ENCODE data around the gene TENT5A.
A peak's percentile ranks its signal among the peaks of the same experiment; 100 is the strongest.

Gene TENT5A

GRCh38 chr6:81770381-81770780 lies 17.9 kb upstream of the TENT5A start:
- TF ChIP-seq CTCF (IDR thresholded peaks at IDR 0.05; ENCODE audit: low read depth, low read length, missing control alignments), result no peak
- no peak overlapping the region for H3K27ac ChIP-seq
- DNase-seq, result no peak
- H3K4me3 ChIP-seq (ENCODE audit: low read depth, low read length), result no peak overlapping the region
- in situ Hi-C loops (cut with HindIII; ENCODE audit: low pct_ligation_motif_present, low sequenced_read_pairs), result loop anchor here (25.0 kb wide), 1 partner anchor 267 kb away; no protein-coding TSS in a partner anchor
- H3K36me3 ChIP-seq (replicated peaks), result no peaks in the 10 kb centered on the region
- no peaks in the 10 kb centered on the region for H3K27me3 ChIP-seq (replicated peaks)

- DNase-seq, result no peak
- no peak for TF ChIP-seq CTCF (IDR thresholded peaks at IDR 0.05; ENCODE audit: low read depth, low read length, missing control alignments)
- Histone ChIP-seq H3K36me3 (replicated peaks) (no peaks in the 10 kb centered on the region), H3K27ac (no peak overlapping the region), H3K4me3 (ENCODE audit: low read depth, low read length) (no peak overlapping the region), H3K27me3 (replicated peaks) (no peaks in the 10 kb centered on the region)
- in situ Hi-C loops (cut with HindIII; ENCODE audit: low pct_ligation_motif_present, low sequenced_read_pairs), result loop anchor here (25.0 kb wide), 1 partner anchor 267 kb away; no protein-coding TSS in a partner anchor
These were observed 17.3 kb upstream of the TENT5A start for GRCh38 chr6:81769824-81770223.

GRCh38 chr6:81768150-81768942 lies 15.9 kb upstream of the TENT5A start:
- no peak for DNase-seq

GRCh38 chr6:81767163-81767891 lies 14.8 kb upstream of the TENT5A start:
- in situ Hi-C loops (cut with HindIII; ENCODE audit: low pct_ligation_motif_present, low sequenced_read_pairs), result loop anchor here (25.0 kb wide), 1 partner anchor 270 kb away; no protein-coding TSS in a partner anchor
- Histone ChIP-seq H3K36me3 (replicated peaks) (no peaks in the 10 kb centered on the region), H3K4me3 (ENCODE audit: low read depth, low read length) (no peak overlapping the region), H3K27me3 (replicated peaks) (no peaks in the 10 kb centered on the region), H3K27ac (peak overlapping the region; percentile 79)
- DNase-seq, result peak; percentile 24
- no peak for TF ChIP-seq CTCF (IDR thresholded peaks at IDR 0.05; ENCODE audit: low read depth, low read length, missing control alignments)

More at GRCh38 chr6:81768150-81768942, 15.9 kb upstream of the TENT5A start:
- Histone ChIP-seq H3K27me3 (replicated peaks) (no peaks in the 10 kb centered on the region), H3K4me3 (ENCODE audit: low read depth, low read length) (no peak overlapping the region), H3K27ac (no peak overlapping the region), H3K36me3 (replicated peaks) (no peaks in the 10 kb centered on the region)
- no peak for TF ChIP-seq CTCF (IDR thresholded peaks at IDR 0.05; ENCODE audit: low read depth, low read length, missing control alignments)
- in situ Hi-C loops (cut with HindIII; ENCODE audit: low pct_ligation_motif_present, low sequenced_read_pairs), result loop anchor here (25.0 kb wide), 1 partner anchor 269 kb away; no protein-coding TSS in a partner anchor

GRCh38 chr6:81766482-81767069 lies 14.1 kb upstream of the TENT5A start:
- H3K36me3 ChIP-seq (replicated peaks), result no peaks in the 10 kb centered on the region
- H3K27ac ChIP-seq, result peak overlapping the region; percentile 79
- no peaks in the 10 kb centered on the region for H3K27me3 ChIP-seq (replicated peaks)
- TF ChIP-seq CTCF (IDR thresholded peaks at IDR 0.05; ENCODE audit: low read depth, low read length, missing control alignments), result no peak
- DNase-seq, result peak; percentile 87
- in situ Hi-C loops (cut with HindIII; ENCODE audit: low pct_ligation_motif_present, low sequenced_read_pairs), result loop anchor here (25.0 kb wide), 1 partner anchor 271 kb away; no protein-coding TSS in a partner anchor
- no peak overlapping the region for H3K4me3 ChIP-seq (ENCODE audit: low read depth, low read length)

All from brain microvascular endothelial cell (primary cell).